ENCODE results near the gene FBXL13.

DNA sequence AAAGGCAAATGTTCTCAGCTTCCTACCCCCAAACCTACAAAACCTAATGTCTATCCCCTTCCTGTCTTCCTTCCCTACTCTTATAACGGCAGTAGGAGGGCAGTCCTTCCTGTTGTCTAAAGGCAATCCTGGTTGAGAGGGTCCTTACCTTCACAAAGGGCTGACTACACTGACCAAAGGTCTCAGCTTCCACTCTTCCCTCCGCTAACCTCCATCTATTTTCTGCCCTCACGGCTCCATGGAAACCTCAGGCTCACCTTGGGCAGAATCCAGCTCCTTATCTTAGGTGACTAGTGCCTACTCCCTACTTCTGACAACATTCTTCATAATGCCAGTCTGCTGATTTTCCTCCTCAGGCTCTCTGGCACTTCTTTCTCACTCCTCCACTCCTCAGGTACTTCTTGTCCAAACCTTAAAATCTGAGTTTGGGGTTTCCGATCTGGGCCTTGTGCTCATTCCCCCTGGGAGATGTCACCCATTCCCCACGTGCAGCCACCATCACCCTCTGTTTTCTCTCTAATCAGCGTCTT lies 542 bp downstream of the FBXL13 start:
- TF ChIP-seq MEF2B (IDR thresholded peaks at IDR 0.05; ENCODE audit: partially characterized antibody, poor library complexity, severe bottlenecking) (no peak), HCFC1 (IDR thresholded peaks at IDR 0.05; ENCODE audit: low read length) (no peak)
- TF ChIP-seq, protein P1, sequence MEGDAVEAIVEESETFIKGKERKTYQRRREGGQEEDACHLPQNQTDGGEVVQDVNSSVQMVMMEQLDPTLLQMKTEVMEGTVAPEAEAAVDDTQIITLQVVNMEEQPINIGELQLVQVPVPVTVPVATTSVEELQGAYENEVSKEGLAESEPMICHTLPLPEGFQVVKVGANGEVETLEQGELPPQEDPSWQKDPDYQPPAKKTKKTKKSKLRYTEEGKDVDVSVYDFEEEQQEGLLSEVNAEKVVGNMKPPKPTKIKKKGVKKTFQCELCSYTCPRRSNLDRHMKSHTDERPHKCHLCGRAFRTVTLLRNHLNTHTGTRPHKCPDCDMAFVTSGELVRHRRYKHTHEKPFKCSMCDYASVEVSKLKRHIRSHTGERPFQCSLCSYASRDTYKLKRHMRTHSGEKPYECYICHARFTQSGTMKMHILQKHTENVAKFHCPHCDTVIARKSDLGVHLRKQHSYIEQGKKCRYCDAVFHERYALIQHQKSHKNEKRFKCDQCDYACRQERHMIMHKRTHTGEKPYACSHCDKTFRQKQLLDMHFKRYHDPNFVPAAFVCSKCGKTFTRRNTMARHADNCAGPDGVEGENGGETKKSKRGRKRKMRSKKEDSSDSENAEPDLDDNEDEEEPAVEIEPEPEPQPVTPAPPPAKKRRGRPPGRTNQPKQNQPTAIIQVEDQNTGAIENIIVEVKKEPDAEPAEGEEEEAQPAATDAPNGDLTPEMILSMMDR (IDR thresholded peaks at IDR 0.05 in 2 of 3, conservative IDR thresholded peaks at IDR 0.05 in 1 of 3; ENCODE audit: control insufficient read depth in 2 of 3, extremely low read depth in 1 of 3, insufficient read depth in 1 of 3, low read depth in 3 of 3, low read length in 3 of 3), result no peak

Data from GM12878 (cell line).